K562 (cell line): ENCODE measurements around the gene ERBB3. TPM values are rescaled to one million over a fixed set of nuclear protein-coding genes. Genes with fewer than 3 reads are reported as not detected.

Experiments
- BDP1 ChIP-seq: IDR thresholded peaks from 3 replicates; pipeline ENCODE4 v1.6.1; 2011; ENCODE audit not compliant: insufficient read length, insufficient read depth
- ELF2 ChIP-seq: fragments of 250-450 bp; sonication (Bioruptor Pico); IDR thresholded peaks from 2 replicates; pipeline ENCODE4 v1.5.0; 2021; ENCODE audit warnings: mild to moderate bottlenecking
- EZH2 ChIP-seq: IDR thresholded peaks from 2 replicates; pipeline ENCODE4 v1.6.1; 2012; ENCODE audit warnings: low read depth, mild to moderate bottlenecking, inconsistent platforms, low read length, borderline replicate concordance
- FOSL1 ChIP-seq: fragments of 200-800 bp; sonication (Bioruptor generic); conservative IDR thresholded peaks from 2 replicates; pipeline ENCODE4 v1.6.1; 2016; ENCODE audit warnings: missing genetic modification characterization, missing compliant biosample characterization
- GATAD2B ChIP-seq: fragments of 450-650 bp; IDR thresholded peaks from 2 replicates; pipeline ENCODE4 v1.6.1; 2017; ENCODE audit warnings: mild to moderate bottlenecking, borderline replicate concordance
- IFI16 ChIP-seq: fragments of 250-450 bp; sonication (Bioruptor Pico); IDR thresholded peaks from 2 replicates; pipeline ENCODE4 v2.1.2; 2022; ENCODE audit warnings: mild to moderate bottlenecking, inconsistent platforms
- ILK ChIP-seq: fragments of 450-650 bp; IDR thresholded peaks from 2 replicates; pipeline ENCODE4 v1.6.1; 2016; ENCODE audit warnings: missing genetic modification characterization, low read depth, mild to moderate bottlenecking, missing compliant biosample characterization, moderate library complexity, borderline replicate concordance
- MGA ChIP-seq: fragments of 450-650 bp; IDR thresholded peaks from 2 replicates; pipeline ENCODE4 v1.6.1; 2016; ENCODE audit warnings: mild to moderate bottlenecking, moderate library complexity
- NFIX ChIP-seq: fragments of 250-450 bp; sonication (Bioruptor Pico); IDR thresholded peaks from 2 replicates; pipeline ENCODE4 v1.4.0; 2020; ENCODE audit warnings: low read depth, mild to moderate bottlenecking, moderate library complexity
- POLR2AphosphoS5 ChIP-seq: IDR thresholded peaks from 2 replicates; pipeline ENCODE4 v1.6.1; 2011; ENCODE audit warnings: mild to moderate bottlenecking, low read depth, low read length, moderate library complexity; ENCODE audit not compliant: control insufficient read depth, insufficient read depth
- RBM15 ChIP-seq: fragments of 200-400 bp; formaldehyde crosslinking; IDR thresholded peaks from 2 replicates; pipeline ENCODE4 v1.6.1; 2018; ENCODE audit warnings: mild to moderate bottlenecking, low read length, moderate library complexity; ENCODE audit not compliant: insufficient read depth
- SFPQ ChIP-seq: fragments of 200-400 bp; formaldehyde crosslinking; IDR thresholded peaks from 2 replicates; pipeline ENCODE4 v1.6.1; 2017; ENCODE audit warnings: mild to moderate bottlenecking, low read depth, low read length, moderate library complexity
- SNIP1 ChIP-seq: fragments of 450-650 bp; IDR thresholded peaks from 2 replicates; pipeline ENCODE4 v1.7.1; 2017; ENCODE audit warnings: low read depth, mild to moderate bottlenecking
- TAF9B ChIP-seq: fragments of 450-650 bp; IDR thresholded peaks from 2 replicates; pipeline ENCODE4 v1.6.1; 2018; ENCODE audit warnings: mild to moderate bottlenecking; ENCODE audit not compliant: partially characterized antibody
- TCF7L2 ChIP-seq: fragments of 150-350 bp; IDR thresholded peaks from 2 replicates; pipeline ENCODE4 v1.6.1; 2016; ENCODE audit warnings: low read depth, mild to moderate bottlenecking, low read length, moderate library complexity
- polyA plus RNA-seq, 8 experiments: library from polyadenylated mRNA; depleted of rRNA in 4 of 8; stranded (reverse) in 5 of 8; unstranded in 3 of 8; fragments of >200 nt; fragmentation: Nextera tagmentation in 2 of 8; fragmentation: Illumina TruSeq in 1 of 8; extraction: Ambion mirVana in 2 of 8; extraction: Trizol in 1 of 8; gene quantifications; 2 replicates each; pipeline versions ENCODE4 v1.2.1 to v1.2.3, GENCODE V29; 2011 to 2014; ENCODE audit warnings: inconsistent platforms in 1 of 8, missing spikeins in 1 of 8
- total RNA-seq, 7 experiments: library from RNA; depleted of rRNA in 6 of 7; stranded (reverse); fragments of >200 nt in 6 of 7; fragmentation: Illumina TruSeq in 2 of 7; extraction: Trizol in 2 of 7; gene quantifications; 2 replicates each; pipeline versions ENCODE4 v1.2.1 to v1.2.3, GENCODE V29; 2011 to 2021; ENCODE audit warnings: low replicate concordance in 1 of 7

The ERBB3 gene
- total and polyA plus RNA-seq, 9 of the 15 experiments (the other 6 are each of a cell fraction or from before 2014, with no cell fraction given), result 1.5 to 5.4 (median 3.8) TPM

GRCh38 chr12:56129206-56129941 lies 49.4 kb downstream of the ERBB3 start (continued):
- TF ChIP-seq MGA (no peak; the same call in 1 of the 2 replicates), EZH2 (no peak), ILK (tag) (no peak), SFPQ (no peak), TAF9B (peak; percentile 59), NFIX (CRISPR knock-in tag) (no peak), POLR2AphosphoS5 (peak; percentile 78), GATAD2B (no peak), IFI16 (no peak), BDP1 (no peak), TCF7L2 (no peak), SNIP1 (no peak), RBM15 (no peak), ELF2 (no peak), FOSL1 (tag) (no peak)
